ENCODE measurements around the gene MRPL38. TPM values are rescaled to one million over a fixed set of nuclear protein-coding genes. Genes with fewer than 3 reads are reported as not detected.

Gene MRPL38
- total RNA-seq, 1 experiment from 2014 or later, result 219 TPM

DNA sequence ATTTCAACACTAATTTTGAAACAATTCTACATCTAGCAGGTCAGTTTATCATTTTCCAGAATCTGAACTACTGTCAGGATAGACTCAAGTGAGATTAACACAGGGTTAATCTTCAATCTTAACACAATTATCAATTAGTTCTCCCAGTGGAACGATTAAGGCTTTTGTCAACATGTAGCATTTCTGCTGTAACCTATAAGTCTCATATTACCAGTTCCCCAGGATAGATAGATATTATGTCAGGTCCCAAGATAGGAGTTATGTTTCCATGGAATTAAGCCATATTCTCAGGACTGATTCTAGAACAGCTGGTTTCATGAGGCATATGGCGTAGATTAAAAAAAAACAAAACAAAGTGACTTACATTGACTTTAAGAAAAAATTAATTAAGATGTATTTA lies 40.5 kb upstream of the MRPL38 start:
- CTCF ChIA-PET, result no interaction called here
- peaks cover 12 to 14% of the 10 kb centered on the region in 2 experiments; a peak in 3 of 4 replicates for H3K36me3 ChIP-seq (ENCODE audit: control insufficient read depth in 1 of 2, insufficient read depth in 2 of 2, low read length in 2 of 2)

More for the DNA sequence above, 40.5 kb upstream of the MRPL38 start:
- Histone ChIP-seq H3K4me1 (ENCODE audit: control insufficient read depth in 1 of 2, insufficient read depth in 2 of 2, low read length in 2 of 2) (peaks cover 9 to 14% of the 10 kb centered on the region in 2 experiments), H3K9me2 (ENCODE audit: insufficient read depth) (no peaks in the 10 kb centered on the region), H3K9ac (ENCODE audit: low read length) (no peak overlapping the region), H3K9me3 (ENCODE audit: control insufficient read depth in 1 of 2, insufficient read depth in 1 of 2, low read depth in 1 of 2, low read length in 2 of 2) (no peaks in the 10 kb centered on the region), H4K20me1 (ENCODE audit: insufficient read depth) (no peaks in the 10 kb centered on the region), H2AFZ (ENCODE audit: low read depth, low read length, poor library complexity, severe bottlenecking) (no peak overlapping the region), H3K27me3 (ENCODE audit: insufficient read depth, low read length) (no peaks in the 10 kb centered on the region), H3K79me2 (ENCODE audit: insufficient read depth, low read length) (no peaks in the 10 kb centered on the region), H3K4me2 (ENCODE audit: low read length) (no peak overlapping the region), H3K27ac (ENCODE audit: low read depth, low read length) (no peak overlapping the region), H3K4me3 (replicated peaks in 1 of 2; ENCODE audit: low read depth in 1 of 2, low read length in 2 of 2) (no peak overlapping the region)
- ChIA-PET POLR2A (no interaction called here), RAD21 (ENCODE audit: low non-redundant PET in 1 of 2, low total read pairs in 2 of 2, uncharacterized antibody in 2 of 2, unreplicated experiment in 2 of 2) (no interaction called here)
- no peak for ATAC-seq
- BruUV-seq (replicated peaks), result no TSS peak
- intact Hi-C loops (cut with micrococcal nuclease), result no loop called here
- no peak for DNase-seq (ENCODE audit: low read depth, low spot score)
- TF ChIP-seq RAD21 (IDR thresholded peaks at IDR 0.05; ENCODE audit: low read depth), result no peak
- TF ChIP-seq TCF7L2 (IDR thresholded peaks at IDR 0.05; ENCODE audit: borderline replicate concordance, extremely low read depth, insufficient read depth, insufficient read length), result no peak
- TF ChIP-seq, protein P1, sequence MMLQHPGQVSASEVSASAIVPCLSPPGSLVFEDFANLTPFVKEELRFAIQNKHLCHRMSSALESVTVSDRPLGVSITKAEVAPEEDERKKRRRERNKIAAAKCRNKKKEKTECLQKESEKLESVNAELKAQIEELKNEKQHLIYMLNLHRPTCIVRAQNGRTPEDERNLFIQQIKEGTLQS (IDR thresholded peaks at IDR 0.05), result no peak
- TF ChIP-seq FOSL1 (IDR thresholded peaks at IDR 0.05; ENCODE audit: low read depth), result no peak
- no peak for TF ChIP-seq ZNF274 (IDR thresholded peaks at IDR 0.05; ENCODE audit: low read depth, low read length)
- TF ChIP-seq, protein P2, sequence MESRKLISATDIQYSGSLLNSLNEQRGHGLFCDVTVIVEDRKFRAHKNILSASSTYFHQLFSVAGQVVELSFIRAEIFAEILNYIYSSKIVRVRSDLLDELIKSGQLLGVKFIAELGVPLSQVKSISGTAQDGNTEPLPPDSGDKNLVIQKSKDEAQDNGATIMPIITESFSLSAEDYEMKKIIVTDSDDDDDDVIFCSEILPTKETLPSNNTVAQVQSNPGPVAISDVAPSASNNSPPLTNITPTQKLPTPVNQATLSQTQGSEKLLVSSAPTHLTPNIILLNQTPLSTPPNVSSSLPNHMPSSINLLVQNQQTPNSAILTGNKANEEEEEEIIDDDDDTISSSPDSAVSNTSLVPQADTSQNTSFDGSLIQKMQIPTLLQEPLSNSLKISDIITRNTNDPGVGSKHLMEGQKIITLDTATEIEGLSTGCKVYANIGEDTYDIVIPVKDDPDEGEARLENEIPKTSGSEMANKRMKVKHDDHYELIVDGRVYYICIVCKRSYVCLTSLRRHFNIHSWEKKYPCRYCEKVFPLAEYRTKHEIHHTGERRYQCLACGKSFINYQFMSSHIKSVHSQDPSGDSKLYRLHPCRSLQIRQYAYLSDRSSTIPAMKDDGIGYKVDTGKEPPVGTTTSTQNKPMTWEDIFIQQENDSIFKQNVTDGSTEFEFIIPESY (IDR thresholded peaks at IDR 0.05; ENCODE audit: extremely low read depth, insufficient replicate concordance, low read length), result no peak
- TF ChIP-seq, protein P3, sequence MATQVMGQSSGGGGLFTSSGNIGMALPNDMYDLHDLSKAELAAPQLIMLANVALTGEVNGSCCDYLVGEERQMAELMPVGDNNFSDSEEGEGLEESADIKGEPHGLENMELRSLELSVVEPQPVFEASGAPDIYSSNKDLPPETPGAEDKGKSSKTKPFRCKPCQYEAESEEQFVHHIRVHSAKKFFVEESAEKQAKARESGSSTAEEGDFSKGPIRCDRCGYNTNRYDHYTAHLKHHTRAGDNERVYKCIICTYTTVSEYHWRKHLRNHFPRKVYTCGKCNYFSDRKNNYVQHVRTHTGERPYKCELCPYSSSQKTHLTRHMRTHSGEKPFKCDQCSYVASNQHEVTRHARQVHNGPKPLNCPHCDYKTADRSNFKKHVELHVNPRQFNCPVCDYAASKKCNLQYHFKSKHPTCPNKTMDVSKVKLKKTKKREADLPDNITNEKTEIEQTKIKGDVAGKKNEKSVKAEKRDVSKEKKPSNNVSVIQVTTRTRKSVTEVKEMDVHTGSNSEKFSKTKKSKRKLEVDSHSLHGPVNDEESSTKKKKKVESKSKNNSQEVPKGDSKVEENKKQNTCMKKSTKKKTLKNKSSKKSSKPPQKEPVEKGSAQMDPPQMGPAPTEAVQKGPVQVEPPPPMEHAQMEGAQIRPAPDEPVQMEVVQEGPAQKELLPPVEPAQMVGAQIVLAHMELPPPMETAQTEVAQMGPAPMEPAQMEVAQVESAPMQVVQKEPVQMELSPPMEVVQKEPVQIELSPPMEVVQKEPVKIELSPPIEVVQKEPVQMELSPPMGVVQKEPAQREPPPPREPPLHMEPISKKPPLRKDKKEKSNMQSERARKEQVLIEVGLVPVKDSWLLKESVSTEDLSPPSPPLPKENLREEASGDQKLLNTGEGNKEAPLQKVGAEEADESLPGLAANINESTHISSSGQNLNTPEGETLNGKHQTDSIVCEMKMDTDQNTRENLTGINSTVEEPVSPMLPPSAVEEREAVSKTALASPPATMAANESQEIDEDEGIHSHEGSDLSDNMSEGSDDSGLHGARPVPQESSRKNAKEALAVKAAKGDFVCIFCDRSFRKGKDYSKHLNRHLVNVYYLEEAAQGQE (IDR thresholded peaks at IDR 0.05; ENCODE audit: low read depth), result no peak
- TF ChIP-seq ZFX (IDR thresholded peaks at IDR 0.05), result no peak
- TF ChIP-seq POLR2AphosphoS5 (IDR thresholded peaks at IDR 0.05; ENCODE audit: low read depth, low read length), result no peak
- TF ChIP-seq YY1 (IDR thresholded peaks at IDR 0.05; ENCODE audit: extremely low read depth, insufficient replicate concordance, low read depth, low read length), result no peak
- TF ChIP-seq, protein P4, sequence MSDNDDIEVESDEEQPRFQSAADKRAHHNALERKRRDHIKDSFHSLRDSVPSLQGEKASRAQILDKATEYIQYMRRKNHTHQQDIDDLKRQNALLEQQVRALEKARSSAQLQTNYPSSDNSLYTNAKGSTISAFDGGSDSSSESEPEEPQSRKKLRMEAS (IDR thresholded peaks at IDR 0.05), result no peak
- no peak for TF ChIP-seq EZH2phosphoT487 (IDR thresholded peaks at IDR 0.05; ENCODE audit: borderline replicate concordance)
- TF ChIP-seq, protein P5, sequence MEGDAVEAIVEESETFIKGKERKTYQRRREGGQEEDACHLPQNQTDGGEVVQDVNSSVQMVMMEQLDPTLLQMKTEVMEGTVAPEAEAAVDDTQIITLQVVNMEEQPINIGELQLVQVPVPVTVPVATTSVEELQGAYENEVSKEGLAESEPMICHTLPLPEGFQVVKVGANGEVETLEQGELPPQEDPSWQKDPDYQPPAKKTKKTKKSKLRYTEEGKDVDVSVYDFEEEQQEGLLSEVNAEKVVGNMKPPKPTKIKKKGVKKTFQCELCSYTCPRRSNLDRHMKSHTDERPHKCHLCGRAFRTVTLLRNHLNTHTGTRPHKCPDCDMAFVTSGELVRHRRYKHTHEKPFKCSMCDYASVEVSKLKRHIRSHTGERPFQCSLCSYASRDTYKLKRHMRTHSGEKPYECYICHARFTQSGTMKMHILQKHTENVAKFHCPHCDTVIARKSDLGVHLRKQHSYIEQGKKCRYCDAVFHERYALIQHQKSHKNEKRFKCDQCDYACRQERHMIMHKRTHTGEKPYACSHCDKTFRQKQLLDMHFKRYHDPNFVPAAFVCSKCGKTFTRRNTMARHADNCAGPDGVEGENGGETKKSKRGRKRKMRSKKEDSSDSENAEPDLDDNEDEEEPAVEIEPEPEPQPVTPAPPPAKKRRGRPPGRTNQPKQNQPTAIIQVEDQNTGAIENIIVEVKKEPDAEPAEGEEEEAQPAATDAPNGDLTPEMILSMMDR (IDR thresholded peaks at IDR 0.05 in 2 of 3, conservative IDR thresholded peaks at IDR 0.05 in 1 of 3; ENCODE audit: borderline replicate concordance in 1 of 3, insufficient read depth in 1 of 3, low read depth in 2 of 3, low read length in 2 of 3), result no peak
- TF ChIP-seq CEBPB (IDR thresholded peaks at IDR 0.05; ENCODE audit: low read depth), result no peak
